Brain microvascular endothelial cell (primary cell): ENCODE data around the gene COQ9.

ENCODE experiments used
- DNase-seq: peaks from one replicate; pipeline ENCODE4 v3.0.0-alpha.2; 2020
- H3K27ac ChIP-seq: fragments of 250-450 bp; sonication (Bioruptor Pico); 2 replicates; pipeline ENCODE4 v1.5.1; 2020; ENCODE audit warnings: mild to moderate bottlenecking, moderate library complexity
- H3K27me3 ChIP-seq: fragments of 250-450 bp; sonication (Bioruptor Pico); replicated peaks from 2 replicates; pipeline ENCODE4 v1.5.1; 2020; ENCODE audit warnings: mild to moderate bottlenecking
- H3K36me3 ChIP-seq: fragments of 250-450 bp; sonication (Bioruptor Pico); replicated peaks from 2 replicates; pipeline ENCODE4 v1.5.1; 2020; ENCODE audit warnings: mild to moderate bottlenecking
- H3K4me3 ChIP-seq: 2 replicates; pipeline ENCODE4 v1.5.1; 2011; ENCODE audit warnings: low read depth, mild to moderate bottlenecking, control low read depth, low read length, moderate library complexity
- CTCF ChIP-seq: IDR thresholded peaks from 2 replicates; pipeline ENCODE4 v1.5.1; 2011; ENCODE audit warnings: low read depth, mild to moderate bottlenecking, moderate library complexity, low read length, control low read depth, inconsistent platforms; ENCODE audit errors: missing control alignments
- in situ Hi-C: cut with HindIII; loops from 2 replicates; pipeline ENCODE4 v1.10.0; 2017; ENCODE audit warnings: low sequenced_read_pairs, low pct_ligation_motif_present

The COQ9 gene

GRCh38 chr16:57462978-57463362 is 15.7 kb downstream of the COQ9 start:
- Histone ChIP-seq H3K36me3 (peaks cover 59% of the 10 kb centered on the region), H3K27ac (no peak overlapping the region), H3K4me3 (peak overlapping the region; percentile 90), H3K27me3 (no peaks in the 10 kb centered on the region)
- TF ChIP-seq CTCF: no peak
- in situ Hi-C loops: no loop called here
- DNase-seq: no peak

GRCh38 chr16:57464523-57464922 is 17.2 kb downstream of the COQ9 start:
- no peaks in the 10 kb centered on the region for H3K27me3 ChIP-seq
- no peak overlapping the region for H3K27ac ChIP-seq
- peaks cover 62% of the 10 kb centered on the region for H3K36me3 ChIP-seq
- DNase-seq: no peak
- no peak overlapping the region for H3K4me3 ChIP-seq
- in situ Hi-C loops: no loop called here
- no peak for TF ChIP-seq CTCF

- Histone ChIP-seq H3K27me3 (no peaks in the 10 kb centered on the region), H3K27ac (no peak overlapping the region), H3K4me3 (no peak overlapping the region), H3K36me3 (peaks cover 84% of the 10 kb centered on the region)
- in situ Hi-C loops: no loop called here
- no peak for DNase-seq
- no peak for TF ChIP-seq CTCF
Measured at GRCh38 chr16:57468346-57468745, 21.1 kb downstream of the COQ9 start.

- Histone ChIP-seq H3K27ac (no peak overlapping the region), H3K4me3 (no peak overlapping the region), H3K36me3 (peaks cover 86% of the 10 kb centered on the region), H3K27me3 (no peaks in the 10 kb centered on the region)
- DNase-seq: no peak
- in situ Hi-C loops: no loop called here
- no peak for TF ChIP-seq CTCF
Measured at GRCh38 chr16:57469046-57469445, 21.8 kb downstream of the COQ9 start.

- TF ChIP-seq CTCF: no peak
- Histone ChIP-seq H3K4me3 (no peak overlapping the region), H3K27me3 (no peaks in the 10 kb centered on the region), H3K36me3 (peaks cover 85% of the 10 kb centered on the region), H3K27ac (no peak overlapping the region)
- DNase-seq: no peak
- in situ Hi-C loops: no loop called here
Measured at GRCh38 chr16:57469917-57470470, 22.7 kb downstream of the COQ9 start.

- peaks cover 82% of the 10 kb centered on the region for H3K36me3 ChIP-seq
- TF ChIP-seq CTCF: no peak
- in situ Hi-C loops: no loop called here
- no peaks in the 10 kb centered on the region for H3K27me3 ChIP-seq
- no peak for DNase-seq
- H3K27ac ChIP-seq: no peak overlapping the region
- H3K4me3 ChIP-seq: no peak overlapping the region
Measured at GRCh38 chr16:57470711-57471110, 23.4 kb downstream of the COQ9 start.
